MM.1S (cell line): Measurements from ENCODE around the gene FXYD7.

ENCODE experiments used
- DNase-seq: peaks from one replicate; pipeline ENCODE4 v3.0.0-alpha.2; 2015
- H2AFZ ChIP-seq: fragments of 300-600 bp; sonication (generic); 2 replicates; pipeline ENCODE4 v1.6.0; 2016; ENCODE audit warnings: antibody characterized with exemption, low read length
- H3F3A ChIP-seq: fragments of 300-600 bp; sonication (generic); 2 replicates; pipeline ENCODE4 v1.6.1; 2016; ENCODE audit warnings: mild to moderate bottlenecking, antibody characterized with exemption, low read length, moderate library complexity, mixed read lengths; ENCODE audit not compliant: insufficient read depth
- H3K27ac ChIP-seq: fragments of 300-600 bp; sonication (generic); 2 replicates; pipeline ENCODE4 v1.5.1; 2016; ENCODE audit warnings: mild to moderate bottlenecking, low read length
- H3K27me3 ChIP-seq: fragments of 300-600 bp; sonication (generic); replicated peaks from 2 replicates; pipeline ENCODE4 v1.6.0; 2016; ENCODE audit warnings: low read length; ENCODE audit not compliant: insufficient read depth
- H3K36me3 ChIP-seq: fragments of 300-600 bp; sonication (generic); replicated peaks from 2 replicates; pipeline ENCODE4 v1.6.1; 2016; ENCODE audit warnings: mild to moderate bottlenecking, low read length, mixed read lengths; ENCODE audit not compliant: insufficient read depth
- H3K4me1 ChIP-seq: fragments of 300-600 bp; sonication (generic); 2 replicates; pipeline ENCODE4 v1.6.1; 2016; ENCODE audit warnings: low read length, mixed read lengths
- H3K4me2 ChIP-seq: fragments of 300-600 bp; sonication (generic); 2 replicates; pipeline ENCODE4 v1.6.0; 2016; ENCODE audit warnings: low read depth, low read length
- H3K4me3 ChIP-seq: fragments of 300-600 bp; sonication (generic); 2 replicates; pipeline ENCODE4 v1.5.1; 2016; ENCODE audit warnings: low read length, mixed read lengths
- H3K79me2 ChIP-seq: fragments of 300-600 bp; sonication (generic); 2 replicates; pipeline ENCODE4 v1.6.1; 2016; ENCODE audit warnings: mixed run types, low read length, mixed read lengths
- H3K9ac ChIP-seq: fragments of 300-600 bp; sonication (generic); 2 replicates; pipeline ENCODE4 v1.6.1; 2016; ENCODE audit warnings: low read length, mixed read lengths
- H3K9me2 ChIP-seq: fragments of 300-600 bp; sonication (generic); replicated peaks from 2 replicates; pipeline ENCODE4 v1.6.1; 2016; ENCODE audit warnings: mild to moderate bottlenecking, low read length, mixed read lengths; ENCODE audit not compliant: insufficient read depth
- H3K9me3 ChIP-seq: fragments of 300-600 bp; sonication (generic); replicated peaks from 2 replicates; pipeline ENCODE4 v1.6.1; 2016; ENCODE audit warnings: mild to moderate bottlenecking, low read length, mixed read lengths; ENCODE audit not compliant: insufficient read depth
- H4K20me1 ChIP-seq: fragments of 300-600 bp; sonication (generic); 2 replicates; pipeline ENCODE4 v1.6.1; 2016; ENCODE audit warnings: mild to moderate bottlenecking, low read length, moderate library complexity, mixed read lengths; ENCODE audit not compliant: insufficient read depth
- CTCF ChIP-seq: fragments of 300-600 bp; sonication (generic); IDR thresholded peaks from 2 replicates; pipeline ENCODE4 v1.5.1; 2016; ENCODE audit warnings: antibody characterized with exemption, low read length, mixed read lengths
- EZH2 ChIP-seq: fragments of 300-600 bp; sonication (generic); optimal IDR thresholded peaks from 2 replicates; pipeline ENCODE3; 2017; ENCODE audit warnings: low read depth, mild to moderate bottlenecking, antibody characterized with exemption, low read length, mixed read lengths
- EZH2phosphoT487 ChIP-seq: fragments of 300-600 bp; sonication (generic); IDR thresholded peaks from 2 replicates; pipeline ENCODE4 v1.6.1; 2018; ENCODE audit warnings: antibody characterized with exemption, low read length

FXYD7 gene

GRCh38 chr19:35155981-35156672 is 13.1 kb downstream of the FXYD7 start:
- Histone ChIP-seq H3K9me3 (no peaks in the 10 kb centered on the region), H4K20me1 (no peaks in the 10 kb centered on the region), H3K9me2 (no peaks in the 10 kb centered on the region), H3F3A (no peaks in the 10 kb centered on the region), H3K27me3 (no peaks in the 10 kb centered on the region), H3K4me2 (peak overlapping the region; percentile 100), H3K4me1 (peaks cover 11% of the 10 kb centered on the region), H3K4me3 (peak overlapping the region; percentile 100), H3K9ac (peak overlapping the region; percentile 98), H3K36me3 (peaks cover 8% of the 10 kb centered on the region), H3K79me2 (peaks cover 51% of the 10 kb centered on the region), H2AFZ (no peak overlapping the region), H3K27ac (no peak overlapping the region)
- TF ChIP-seq EZH2: no peak
- TF ChIP-seq CTCF: no peak
- TF ChIP-seq EZH2phosphoT487: no peak
- DNase-seq: no peak

GRCh38 chr19:35156673-35157014 is 13.6 kb downstream of the FXYD7 start:
- no peak overlapping the region for H2AFZ ChIP-seq
- H3K9ac ChIP-seq: no peak overlapping the region
- no peak overlapping the region for H3K27ac ChIP-seq
- no peak for DNase-seq
- no peaks in the 10 kb centered on the region for H3K9me3 ChIP-seq
- H3K4me1 ChIP-seq: peaks cover 11% of the 10 kb centered on the region
- no peaks in the 10 kb centered on the region for H3K27me3 ChIP-seq
- H3K4me2 ChIP-seq: peak overlapping the region; percentile 100; the same call in 1 of the 2 replicates
- no peak overlapping the region for H3K4me3 ChIP-seq
- H4K20me1 ChIP-seq: no peaks in the 10 kb centered on the region
- peaks cover 8% of the 10 kb centered on the region for H3K36me3 ChIP-seq
- no peaks in the 10 kb centered on the region for H3F3A ChIP-seq
- peaks cover 51% of the 10 kb centered on the region for H3K79me2 ChIP-seq
- TF ChIP-seq CTCF (no peak), EZH2 (no peak), EZH2phosphoT487 (no peak)
- no peaks in the 10 kb centered on the region for H3K9me2 ChIP-seq

GRCh38 chr19:35157431-35157830 is 14.4 kb downstream of the FXYD7 start:
- H3K9me2 ChIP-seq: no peaks in the 10 kb centered on the region
- peaks cover 11% of the 10 kb centered on the region for H3K4me1 ChIP-seq
- H3K27ac ChIP-seq: no peak overlapping the region
- H3K4me3 ChIP-seq: no peak overlapping the region
- TF ChIP-seq CTCF: no peak
- no peak for TF ChIP-seq EZH2phosphoT487
- no peak for TF ChIP-seq EZH2
- peaks cover 8% of the 10 kb centered on the region for H3K36me3 ChIP-seq
- no peaks in the 10 kb centered on the region for H3F3A ChIP-seq
- H3K9me3 ChIP-seq: no peaks in the 10 kb centered on the region
- no peak overlapping the region for H3K9ac ChIP-seq
- DNase-seq: no peak
- H4K20me1 ChIP-seq: no peaks in the 10 kb centered on the region
- H2AFZ ChIP-seq: no peak overlapping the region
- H3K79me2 ChIP-seq: peaks cover 51% of the 10 kb centered on the region
- no peak overlapping the region for H3K4me2 ChIP-seq
- H3K27me3 ChIP-seq: no peaks in the 10 kb centered on the region
